ENCODE results near the gene WDR77. TPM values are rescaled to one million over a fixed set of nuclear protein-coding genes. Genes with fewer than 3 reads are reported as not detected.

Gene WDR77
- total RNA-seq, 1 experiment from 2014 or later, result 62.6 TPM

- DNase-seq (ENCODE audit: low spot score), result no peak
Measured at GRCh38 chr1:111469539-111469938, 20.5 kb upstream of the WDR77 start.

- DNase-seq (ENCODE audit: low spot score), result no peak
Measured at GRCh38 chr1:111468717-111469100, 19.7 kb upstream of the WDR77 start.

GRCh38 chr1:111467865-111468716, 19.0 kb upstream of the WDR77 start:
- no peak for DNase-seq (ENCODE audit: low spot score)

GRCh38 chr1:111466480-111466879, 17.4 kb upstream of the WDR77 start:
- no peak for DNase-seq (ENCODE audit: low spot score)

- no peak for DNase-seq (ENCODE audit: low spot score)
Measured at GRCh38 chr1:111465754-111466153, 16.7 kb upstream of the WDR77 start.

GRCh38 chr1:111463029-111463683, 14.1 kb upstream of the WDR77 start:
- no peak for DNase-seq (ENCODE audit: low spot score)

GRCh38 chr1:111462370-111463028, 13.4 kb upstream of the WDR77 start:
- no peak for DNase-seq (ENCODE audit: low spot score)

GRCh38 chr1:111461765-111462164, 12.7 kb upstream of the WDR77 start:
- DNase-seq (ENCODE audit: low spot score), result no peak

GRCh38 chr1:111455642-111456031, 6.6 kb upstream of the WDR77 start:
- no peak for DNase-seq (ENCODE audit: low spot score)

- no peak for DNase-seq (ENCODE audit: low spot score)
Measured at GRCh38 chr1:111454859-111455641, 6.0 kb upstream of the WDR77 start.

GRCh38 chr1:111453706-111454105, 4.7 kb upstream of the WDR77 start:
- DNase-seq (ENCODE audit: low spot score), result no peak

GRCh38 chr1:111452581-111452980, 3.5 kb upstream of the WDR77 start:
- no peak for DNase-seq (ENCODE audit: low spot score)

- DNase-seq (ENCODE audit: low spot score), result no peak
Measured at GRCh38 chr1:111450185-111450584, 1.1 kb upstream of the WDR77 start.

- no peak for DNase-seq (ENCODE audit: low spot score)
Measured at GRCh38 chr1:111449703-111450017, 604 bp upstream of the WDR77 start.

- DNase-seq (ENCODE audit: low spot score), result no peak
Measured at GRCh38 chr1:111448482-111448917, 556 bp downstream of the WDR77 start.

GRCh38 chr1:111446967-111447892, 1.8 kb downstream of the WDR77 start:
- no peak for DNase-seq (ENCODE audit: low spot score)

GRCh38 chr1:111446546-111446945, 2.5 kb downstream of the WDR77 start:
- no peak for DNase-seq (ENCODE audit: low spot score)

- no peak for DNase-seq (ENCODE audit: low spot score)
Measured at GRCh38 chr1:111444031-111444430, 5.0 kb downstream of the WDR77 start.

- no peak for DNase-seq (ENCODE audit: low spot score)
Measured at GRCh38 chr1:111442457-111442856, 6.6 kb downstream of the WDR77 start.

- DNase-seq (ENCODE audit: low spot score), result peak; percentile 22
Measured at GRCh38 chr1:111441573-111442192, 7.4 kb downstream of the WDR77 start.
